SK-N-SH (cell line): Measurements from ENCODE around the gene VPS18. TPM values are rescaled to one million over a fixed set of nuclear protein-coding genes. Genes with fewer than 3 reads are reported as not detected.

Source experiments
- CTCF ChIA-PET: fragments of 300-600, 350-600 bp; formaldehyde crosslinking; extraction: SDS; loops from one replicate; lab custom pipeline; 2021; lab: Yijun Ruan, JAX
- POLR2A ChIA-PET: fragments of 350-600 bp; sonication (Branson Sonifier 250); formaldehyde crosslinking; extraction: SDS; loops from one replicate; lab custom pipeline; 2020; ENCODE audit warnings: antibody characterized with exemption, inconsistent platforms; lab: Yijun Ruan, JAX
- DNase-seq: peaks from one replicate; pipeline ENCODE4 v3.0.0; 2012
- H2AFZ ChIP-seq: fragments of 200-600 bp; sonication (generic); 2 replicates; pipeline ENCODE4 v1.8.1; 2016; ENCODE audit warnings: antibody characterized with exemption, mild to moderate bottlenecking, low read depth
- H3F3A ChIP-seq: fragments of 200-600 bp; sonication (generic); replicated peaks from 2 replicates; pipeline ENCODE3; 2016; ENCODE audit warnings: antibody characterized with exemption, mild to moderate bottlenecking; ENCODE audit not compliant: insufficient read depth
- H3K27ac ChIP-seq, 2 experiments: fragments of 200-500 bp in 1 of 2; fragments of 200-600 bp in 1 of 2; sonication (Bioruptor generic) in 1 of 2; sonication (generic), shearing (Covaris generic) in 1 of 2; 2 replicates each; pipeline versions ENCODE4 v1.5.1 to v1.6.1; 2014 to 2016; ENCODE audit warnings: low read depth in 2 of 2, inconsistent platforms in 1 of 2, low read length in 1 of 2, mild to moderate bottlenecking in 1 of 2, mixed read lengths in 1 of 2
- H3K27me3 ChIP-seq: fragments of 200-600 bp; sonication (generic), shearing (Covaris generic); 2 replicates; pipeline ENCODE4 v1.6.1; 2016; ENCODE audit warnings: mixed run types; ENCODE audit not compliant: insufficient read depth
- H3K36me3 ChIP-seq, 2 experiments: fragments of 200-500 bp in 1 of 2; fragments of 200-600 bp in 1 of 2; sonication (Bioruptor generic) in 1 of 2; sonication (generic) in 1 of 2; replicated peaks in 1 of 2; 2 replicates each; pipeline versions ENCODE3 to v1.5.1; 2014 to 2016; ENCODE audit warnings: low read length in 1 of 2, mild to moderate bottlenecking in 1 of 2; ENCODE audit not compliant: insufficient read depth in 2 of 2, control insufficient read depth in 1 of 2
- H3K4me1 ChIP-seq, 2 experiments: fragments of 200-500 bp in 1 of 2; fragments of 200-600 bp in 1 of 2; sonication (Bioruptor generic) in 1 of 2; sonication (generic), shearing (Covaris generic) in 1 of 2; 2 replicates each; pipeline versions ENCODE4 v1.5.1 to v1.6.1; 2014 to 2016; ENCODE audit warnings: low read depth in 1 of 2, low read length in 1 of 2, mixed run types in 1 of 2; ENCODE audit not compliant: insufficient read depth in 2 of 2, control insufficient read depth in 1 of 2
- H3K4me2 ChIP-seq: fragments of 200-600 bp; sonication (generic), shearing (Covaris generic); 2 replicates; pipeline ENCODE4 v1.6.1; 2017; ENCODE audit warnings: mixed run types
- H3K4me3 ChIP-seq, 2 experiments: fragments of 200-500 bp in 1 of 2; fragments of 200-600 bp in 1 of 2; sonication (Bioruptor generic) in 1 of 2; sonication (generic), shearing (Covaris generic) in 1 of 2; 2 replicates each; pipeline versions ENCODE4 v1.5.1 to v1.8.1; 2014 to 2016; ENCODE audit warnings: low read depth in 2 of 2, inconsistent platforms in 1 of 2, low read length in 1 of 2, mild to moderate bottlenecking in 1 of 2, mixed read lengths in 1 of 2, moderate library complexity in 1 of 2
- H3K79me2 ChIP-seq: fragments of 200-600 bp; sonication (generic); 2 replicates; pipeline ENCODE4 v1.8.1; 2017; ENCODE audit warnings: mild to moderate bottlenecking; ENCODE audit not compliant: insufficient read depth
- H3K9ac ChIP-seq: fragments of 200-600 bp; sonication (generic); 2 replicates; pipeline ENCODE4 v1.6.1; 2017; ENCODE audit warnings: mixed run types
- H3K9me2 ChIP-seq: fragments of 200-600 bp; sonication (generic); 2 replicates; pipeline ENCODE4 v1.6.1; 2017; ENCODE audit warnings: mixed run types
- H3K9me3 ChIP-seq: fragments of 200-600 bp; sonication (generic); 2 replicates; pipeline ENCODE4 v1.6.1; 2017; ENCODE audit warnings: mixed run types, mild to moderate bottlenecking, moderate library complexity
- H4K20me1 ChIP-seq: fragments of 200-600 bp; sonication (generic); 2 replicates; pipeline ENCODE4 v1.6.1; 2017; ENCODE audit warnings: mild to moderate bottlenecking, mixed run types; ENCODE audit not compliant: insufficient read depth
- CTCF ChIP-seq: fragments of 200-600 bp; sonication (generic); IDR thresholded peaks from 2 replicates; pipeline ENCODE4 v1.6.1; 2017; ENCODE audit warnings: antibody characterized with exemption, mild to moderate bottlenecking, moderate library complexity
- ELF1 ChIP-seq: IDR thresholded peaks from 2 replicates; pipeline ENCODE4 v1.4.0; 2012
- EZH2phosphoT487 ChIP-seq: fragments of 200-600 bp; sonication (generic); IDR thresholded peaks from 2 replicates; pipeline ENCODE4 v1.6.1; 2017; ENCODE audit warnings: low read depth, mixed run types, mild to moderate bottlenecking, antibody characterized with exemption, moderate library complexity, borderline replicate concordance
- FOXJ3 ChIP-seq: sonication (generic); formaldehyde crosslinking; IDR thresholded peaks from 2 replicates; pipeline ENCODE4 v1.5.1; 2020; ENCODE audit warnings: mild to moderate bottlenecking, missing genetic modification reagents
- FOXM1 ChIP-seq: IDR thresholded peaks from 2 replicates; pipeline ENCODE4 v1.4.0; 2012; ENCODE audit warnings: low read depth, mild to moderate bottlenecking
- GATA2 ChIP-seq: sonication (generic); formaldehyde crosslinking; IDR thresholded peaks from 2 replicates; pipeline ENCODE4 v1.5.0; 2020; ENCODE audit warnings: mild to moderate bottlenecking, missing genetic modification reagents
- JUND ChIP-seq: IDR thresholded peaks from 2 replicates; pipeline ENCODE4 v1.4.0; 2012
- MAX ChIP-seq: IDR thresholded peaks from 2 replicates; pipeline ENCODE4 v1.4.0; 2012; ENCODE audit warnings: low read depth
- MEF2A ChIP-seq: IDR thresholded peaks from 2 replicates; pipeline ENCODE4 v1.4.0; 2012; ENCODE audit warnings: low read depth, borderline replicate concordance
- MXI1 ChIP-seq: IDR thresholded peaks from 2 replicates; pipeline ENCODE4 v1.6.1; 2012; ENCODE audit warnings: mild to moderate bottlenecking, low read depth, low read length, improper control_type of control experiment
- RAD21 ChIP-seq: IDR thresholded peaks from 2 replicates; pipeline ENCODE4 v1.6.1; 2012; ENCODE audit warnings: mild to moderate bottlenecking, low read length
- RCOR1 ChIP-seq: fragments of 150-350 bp; IDR thresholded peaks from 2 replicates; pipeline ENCODE4 v1.6.1; 2017; ENCODE audit warnings: antibody characterized with exemption, low read length
- TEAD4 ChIP-seq: IDR thresholded peaks from 2 replicates; pipeline ENCODE4 v1.4.0; 2012; ENCODE audit warnings: mild to moderate bottlenecking, borderline replicate concordance; ENCODE audit not compliant: insufficient read depth
- USF2 ChIP-seq: fragments of 150-350 bp; IDR thresholded peaks from 2 replicates; pipeline ENCODE4 v1.6.1; 2017; ENCODE audit warnings: antibody characterized with exemption, low read length, low read depth, borderline replicate concordance
- YY1 ChIP-seq: IDR thresholded peaks from 2 replicates; pipeline ENCODE4 v1.4.0; 2012; ENCODE audit warnings: low read depth, mild to moderate bottlenecking
- WGBS: methylation state at CpG from one replicate; pipeline ENCODE4 v1.1.6; 2017; ENCODE audit warnings: low lambda C conversion rate; 5-methylcytosine and 5-hydroxymethylcytosine counted together
- polyA plus RNA-seq, 3 experiments: library from polyadenylated mRNA; depleted of rRNA; stranded (reverse); fragments of >200 nt; gene quantifications; 2 replicates each; pipeline ENCODE4 v1.2.3, GENCODE V29; 2012

The VPS18 gene
- polyA plus RNA-seq, 1 of the 3 experiments (the other 2 are of a cell fraction) = 14.1 TPM

GRCh38 chr15:40918146-40918798 lies 24.0 kb downstream of the VPS18 start (continued):
- TF ChIP-seq USF2 (no peak), MXI1 (no peak), YY1 (no peak), MEF2A (no peak)

GRCh38 chr15:40918799-40919392 lies 24.6 kb downstream of the VPS18 start:
- Histone ChIP-seq H4K20me1 (no peaks in the 10 kb centered on the region), H3K4me2 (no peak overlapping the region), H3K9ac (no peak overlapping the region), H3F3A (no peaks in the 10 kb centered on the region), H3K36me3 (no peaks in the 10 kb centered on the region), H3K9me3 (no peaks in the 10 kb centered on the region), H3K4me1 (no peaks in the 10 kb centered on the region), H3K4me3 (no peak overlapping the region), H3K79me2 (no peaks in the 10 kb centered on the region), H2AFZ (no peak overlapping the region), H3K9me2 (no peaks in the 10 kb centered on the region), H3K27ac (no peak overlapping the region), H3K27me3 (no peaks in the 10 kb centered on the region)
- WGBS = 93% methylated on average over 8 of the region's 19 CpGs
- ChIA-PET POLR2A (no interaction called here), CTCF (interaction anchor here (1.2 to 33.6 kb wide), 6 partner anchors 11 to 266 kb away, joined by 3 to 675 read pairs (median 11); partner anchors contain the start of genes DLL4 and VPS18)
- TF ChIP-seq RCOR1 (no peak), RAD21 (no peak), FOXJ3 (CRISPR knock-in tag) (no peak), GATA2 (no peak), FOXM1 (no peak), MXI1 (no peak), CTCF (no peak), JUND (no peak), TEAD4 (no peak), MAX (no peak), ELF1 (no peak), EZH2phosphoT487 (no peak)
- no peak for DNase-seq
